K562 (cell line): Measurements from ENCODE around the gene SPRN. TPM values are rescaled to one million over a fixed set of nuclear protein-coding genes. Genes with fewer than 3 reads are reported as not detected.

Source experiments
- ATF7 ChIP-seq: fragments of 450-650 bp; IDR thresholded peaks from 2 replicates; pipeline ENCODE4 v1.7.1; 2014; ENCODE audit warnings: mild to moderate bottlenecking, moderate library complexity
- CREBBP ChIP-seq: IDR thresholded peaks from one replicate; pipeline ENCODE4 v1.6.1; 2012; ENCODE audit warnings: low read depth, mild to moderate bottlenecking, control low read depth, inconsistent platforms, low read length
- DIDO1 ChIP-seq: fragments of 450-650 bp; IDR thresholded peaks from 2 replicates; pipeline ENCODE4 v1.6.1; 2016; ENCODE audit warnings: low read depth, missing biosample characterization, missing genetic modification characterization
- ELF1 ChIP-seq: fragments of 200-800 bp; sonication (Bioruptor generic); IDR thresholded peaks from 2 replicates; pipeline ENCODE4 v1.6.1; 2016; ENCODE audit warnings: missing genetic modification characterization, missing compliant biosample characterization
- ELF4 ChIP-seq: fragments of 450-650 bp; formaldehyde crosslinking; IDR thresholded peaks from 2 replicates; pipeline ENCODE4 v1.4.0; 2022; ENCODE audit warnings: missing genetic modification characterization
- EP400 ChIP-seq: fragments of 450-650 bp; IDR thresholded peaks from 2 replicates; pipeline ENCODE4 v1.6.1; 2017; ENCODE audit warnings: antibody characterized with exemption, mild to moderate bottlenecking, moderate library complexity
- GTF2E2 ChIP-seq: fragments of 200-800 bp; sonication (Bioruptor generic); IDR thresholded peaks from 2 replicates; pipeline ENCODE4 v1.6.1; 2016; ENCODE audit warnings: missing genetic modification characterization, missing compliant biosample characterization
- HDAC1 ChIP-seq, 2 experiments: fragments of 450-650 bp; IDR thresholded peaks; 2 replicates each; pipeline ENCODE4 v1.6.1; 2016 to 2017; ENCODE audit warnings: inconsistent platforms in 1 of 2, mild to moderate bottlenecking in 1 of 2, moderate library complexity in 1 of 2
- HMGN3 ChIP-seq: IDR thresholded peaks from 2 replicates; pipeline ENCODE4 v1.6.1; 2011; ENCODE audit warnings: borderline replicate concordance, low read depth, mild to moderate bottlenecking, mixed read lengths, low read length; ENCODE audit not compliant: insufficient read length; ENCODE audit errors: extremely low read depth
- NEUROD1 ChIP-seq: fragments of 150-350 bp; IDR thresholded peaks from 2 replicates; pipeline ENCODE4 v1.6.1; 2014; ENCODE audit warnings: borderline replicate concordance, low read length, low read depth; ENCODE audit not compliant: partially characterized antibody
- NFIC ChIP-seq: fragments of 450-650 bp; IDR thresholded peaks from 2 replicates; pipeline ENCODE4 v1.6.1; 2017; ENCODE audit warnings: mild to moderate bottlenecking, inconsistent platforms
- NR2C1 ChIP-seq, 2 experiments: fragments of 450-650 bp; IDR thresholded peaks; 2 replicates each; pipeline ENCODE4 v1.6.1; 2017; ENCODE audit warnings: mild to moderate bottlenecking in 2 of 2, antibody characterized with exemption in 1 of 2, inconsistent platforms in 1 of 2, missing compliant biosample characterization in 1 of 2, missing genetic modification characterization in 1 of 2
- POLR2A ChIP-seq: fragments of 450-650 bp; conservative IDR thresholded peaks from 2 replicates; pipeline ENCODE4 v1.6.1; 2016
- RAD51 ChIP-seq: fragments of 450-650 bp; IDR thresholded peaks from 2 replicates; pipeline ENCODE4 v1.7.1; 2016; ENCODE audit warnings: low read depth, mild to moderate bottlenecking, borderline replicate concordance
- RBBP5 ChIP-seq: fragments of 200-600 bp; sonication (generic); IDR thresholded peaks from 2 replicates; pipeline ENCODE4 v1.6.1; 2012; ENCODE audit warnings: borderline replicate concordance, mild to moderate bottlenecking, low read length, control low read depth, inconsistent platforms; ENCODE audit not compliant: insufficient read depth, poor library complexity, severe bottlenecking
- SETDB1 ChIP-seq: IDR thresholded peaks from one replicate; pipeline ENCODE4 v1.6.1; 2012; ENCODE audit warnings: low read length, control low read depth, inconsistent platforms
- ZBTB1 ChIP-seq: sonication (generic); formaldehyde crosslinking; IDR thresholded peaks from 2 replicates; pipeline ENCODE4 v1.8.1; 2023; ENCODE audit warnings: missing genetic modification reagents, low read depth, mild to moderate bottlenecking, borderline replicate concordance
- ZNF57 ChIP-seq: fragments of 450-650 bp; formaldehyde crosslinking; IDR thresholded peaks from 2 replicates; pipeline ENCODE4 v1.4.0; 2020; ENCODE audit warnings: mild to moderate bottlenecking, moderate library complexity
- polyA plus RNA-seq, 8 experiments: library from polyadenylated mRNA; depleted of rRNA in 4 of 8; stranded (reverse) in 5 of 8; unstranded in 3 of 8; fragments of >200 nt; fragmentation: Nextera tagmentation in 2 of 8; fragmentation: Illumina TruSeq in 1 of 8; extraction: Ambion mirVana in 2 of 8; extraction: Trizol in 1 of 8; gene quantifications; 2 replicates each; pipeline versions ENCODE4 v1.2.1 to v1.2.3, GENCODE V29; 2011 to 2014; ENCODE audit warnings: inconsistent platforms in 1 of 8, missing spikeins in 1 of 8
- total RNA-seq, 7 experiments: library from RNA; depleted of rRNA in 6 of 7; stranded (reverse); fragments of >200 nt in 6 of 7; fragmentation: Illumina TruSeq in 2 of 7; extraction: Trizol in 2 of 7; gene quantifications; 2 replicates each; pipeline versions ENCODE4 v1.2.1 to v1.2.3, GENCODE V29; 2011 to 2021; ENCODE audit warnings: low replicate concordance in 1 of 7
- TF ChIP-seq, protein P1 (sequence below): fragments of 250-450 bp; sonication (Bioruptor Pico); IDR thresholded peaks from 2 replicates; pipeline ENCODE4 v1.4.0; 2020; ENCODE audit warnings: mild to moderate bottlenecking, moderate library complexity, borderline replicate concordance
- TF ChIP-seq, protein P2 (sequence below): fragments of 250-450 bp; sonication (Bioruptor Pico); IDR thresholded peaks from 2 replicates; pipeline ENCODE4 v1.9.0; 2021; ENCODE audit warnings: mild to moderate bottlenecking, inconsistent platforms
- TF ChIP-seq, protein P3 (sequence below): fragments of 250-450 bp; sonication (Bioruptor Pico); IDR thresholded peaks from 2 replicates; pipeline ENCODE4 v1.4.0; 2020; ENCODE audit warnings: mild to moderate bottlenecking

The SPRN gene
- total and polyA plus RNA-seq, 9 of the 15 experiments (the other 6 are each of a cell fraction or from before 2014, with no cell fraction given) = 0.04 TPM; not detected in 8

DNA sequence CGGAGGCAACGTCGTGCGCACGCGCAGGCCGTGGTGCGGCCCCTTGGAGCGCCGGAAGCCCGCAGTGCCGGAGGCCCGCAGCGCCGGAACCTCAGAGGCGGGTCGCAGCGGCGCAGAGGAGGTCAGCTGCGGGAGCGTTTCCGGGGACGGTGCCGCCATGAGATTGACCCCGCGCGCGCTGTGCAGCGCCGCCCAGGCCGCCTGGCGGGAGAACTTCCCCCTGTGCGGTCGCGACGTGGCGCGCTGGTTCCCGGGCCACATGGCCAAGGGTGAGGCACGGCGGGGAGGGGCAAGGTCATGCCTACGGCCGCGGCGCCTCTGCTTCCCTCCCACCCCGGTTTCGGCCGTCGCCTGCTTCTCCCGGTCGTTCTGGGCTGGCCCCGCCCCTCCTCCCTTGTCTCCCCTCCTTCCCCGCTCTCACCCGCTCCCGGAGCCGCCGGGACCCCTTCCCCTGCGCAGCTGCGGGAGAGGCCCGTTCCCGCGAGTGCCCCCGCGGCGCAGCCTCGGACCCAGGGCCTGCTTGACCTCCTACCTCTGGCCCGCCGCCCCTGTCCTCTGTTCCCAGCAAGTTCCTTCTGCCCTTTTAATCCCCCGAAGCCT lies 30.3 kb downstream of the SPRN start, which contains the start of gene MTG1 (continued):
- TF ChIP-seq, protein P1, sequence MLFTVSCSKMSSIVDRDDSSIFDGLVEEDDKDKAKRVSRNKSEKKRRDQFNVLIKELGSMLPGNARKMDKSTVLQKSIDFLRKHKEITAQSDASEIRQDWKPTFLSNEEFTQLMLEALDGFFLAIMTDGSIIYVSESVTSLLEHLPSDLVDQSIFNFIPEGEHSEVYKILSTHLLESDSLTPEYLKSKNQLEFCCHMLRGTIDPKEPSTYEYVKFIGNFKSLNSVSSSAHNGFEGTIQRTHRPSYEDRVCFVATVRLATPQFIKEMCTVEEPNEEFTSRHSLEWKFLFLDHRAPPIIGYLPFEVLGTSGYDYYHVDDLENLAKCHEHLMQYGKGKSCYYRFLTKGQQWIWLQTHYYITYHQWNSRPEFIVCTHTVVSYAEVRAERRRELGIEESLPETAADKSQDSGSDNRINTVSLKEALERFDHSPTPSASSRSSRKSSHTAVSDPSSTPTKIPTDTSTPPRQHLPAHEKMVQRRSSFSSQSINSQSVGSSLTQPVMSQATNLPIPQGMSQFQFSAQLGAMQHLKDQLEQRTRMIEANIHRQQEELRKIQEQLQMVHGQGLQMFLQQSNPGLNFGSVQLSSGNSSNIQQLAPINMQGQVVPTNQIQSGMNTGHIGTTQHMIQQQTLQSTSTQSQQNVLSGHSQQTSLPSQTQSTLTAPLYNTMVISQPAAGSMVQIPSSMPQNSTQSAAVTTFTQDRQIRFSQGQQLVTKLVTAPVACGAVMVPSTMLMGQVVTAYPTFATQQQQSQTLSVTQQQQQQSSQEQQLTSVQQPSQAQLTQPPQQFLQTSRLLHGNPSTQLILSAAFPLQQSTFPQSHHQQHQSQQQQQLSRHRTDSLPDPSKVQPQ (CRISPR knock-in tag) = no peak
- TF ChIP-seq HDAC1 (IDR thresholded peaks at IDR 0.05) (peak in 1 of 2 experiments; percentile 87; a peak in 2 of 4 replicates), RAD51 (peak; percentile 17; the same call in 1 of the 2 replicates), NEUROD1 (peak; percentile 56), DIDO1 (tag) (peak; percentile 44; the same call in 1 of the 2 replicates), NR2C1 (IDR thresholded peaks at IDR 0.05) (peak; percentile 96), NR2C1 (tag; IDR thresholded peaks at IDR 0.05) (peak; percentile 98), EP400 (peak; percentile 98), ZBTB1 (CRISPR knock-in tag) (peak; percentile 100), CREBBP (no peak), RBBP5 (peak; percentile 65), NFIC (peak; percentile 8; the same call in 1 of the 2 replicates), ATF7 (peak; percentile 80), POLR2A (peak; percentile 82), GTF2E2 (peak; percentile 71; the same call in 1 of the 2 replicates), ZNF57 (no peak), HMGN3 (peak; percentile 97), ELF1 (peak; percentile 84), ELF4 (CRISPR knock-in tag) (no peak), SETDB1 (no peak)
- TF ChIP-seq, protein P2, sequence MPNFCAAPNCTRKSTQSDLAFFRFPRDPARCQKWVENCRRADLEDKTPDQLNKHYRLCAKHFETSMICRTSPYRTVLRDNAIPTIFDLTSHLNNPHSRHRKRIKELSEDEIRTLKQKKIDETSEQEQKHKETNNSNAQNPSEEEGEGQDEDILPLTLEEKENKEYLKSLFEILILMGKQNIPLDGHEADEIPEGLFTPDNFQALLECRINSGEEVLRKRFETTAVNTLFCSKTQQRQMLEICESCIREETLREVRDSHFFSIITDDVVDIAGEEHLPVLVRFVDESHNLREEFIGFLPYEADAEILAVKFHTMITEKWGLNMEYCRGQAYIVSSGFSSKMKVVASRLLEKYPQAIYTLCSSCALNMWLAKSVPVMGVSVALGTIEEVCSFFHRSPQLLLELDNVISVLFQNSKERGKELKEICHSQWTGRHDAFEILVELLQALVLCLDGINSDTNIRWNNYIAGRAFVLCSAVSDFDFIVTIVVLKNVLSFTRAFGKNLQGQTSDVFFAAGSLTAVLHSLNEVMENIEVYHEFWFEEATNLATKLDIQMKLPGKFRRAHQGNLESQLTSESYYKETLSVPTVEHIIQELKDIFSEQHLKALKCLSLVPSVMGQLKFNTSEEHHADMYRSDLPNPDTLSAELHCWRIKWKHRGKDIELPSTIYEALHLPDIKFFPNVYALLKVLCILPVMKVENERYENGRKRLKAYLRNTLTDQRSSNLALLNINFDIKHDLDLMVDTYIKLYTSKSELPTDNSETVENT (CRISPR knock-in tag) = peak; percentile 73; the same call in 1 of the 2 replicates
- TF ChIP-seq, protein P3, sequence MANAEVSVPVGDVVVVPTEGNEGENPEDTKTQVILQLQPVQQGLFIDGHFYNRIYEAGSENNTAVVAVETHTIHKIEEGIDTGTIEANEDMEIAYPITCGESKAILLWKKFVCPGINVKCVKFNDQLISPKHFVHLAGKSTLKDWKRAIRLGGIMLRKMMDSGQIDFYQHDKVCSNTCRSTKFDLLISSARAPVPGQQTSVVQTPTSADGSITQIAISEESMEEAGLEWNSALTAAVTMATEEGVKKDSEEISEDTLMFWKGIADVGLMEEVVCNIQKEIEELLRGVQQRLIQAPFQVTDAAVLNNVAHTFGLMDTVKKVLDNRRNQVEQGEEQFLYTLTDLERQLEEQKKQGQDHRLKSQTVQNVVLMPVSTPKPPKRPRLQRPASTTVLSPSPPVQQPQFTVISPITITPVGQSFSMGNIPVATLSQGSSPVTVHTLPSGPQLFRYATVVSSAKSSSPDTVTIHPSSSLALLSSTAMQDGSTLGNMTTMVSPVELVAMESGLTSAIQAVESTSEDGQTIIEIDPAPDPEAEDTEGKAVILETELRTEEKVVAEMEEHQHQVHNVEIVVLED (CRISPR knock-in tag) = peak; percentile 84
